HepG2 (cell line): Measurements from ENCODE around the gene FXN. TPM values are rescaled to one million over a fixed set of nuclear protein-coding genes. Genes with fewer than 3 reads are reported as not detected.
A peak's percentile ranks its signal among the peaks of the same experiment; 100 is the strongest.

Experiments
- CSRNP1 ChIP-seq: sonication (generic); formaldehyde crosslinking; IDR thresholded peaks from 2 replicates; pipeline ENCODE4 v1.8.1; 2023; ENCODE audit warnings: mild to moderate bottlenecking, missing genetic modification reagents
- DMTF1 ChIP-seq: sonication (generic); formaldehyde crosslinking; IDR thresholded peaks from 2 replicates; pipeline ENCODE4 v1.4.0; 2020; ENCODE audit warnings: mild to moderate bottlenecking, missing genetic modification reagents
- EED ChIP-seq: sonication (generic); formaldehyde crosslinking; IDR thresholded peaks from 2 replicates; pipeline ENCODE4 v1.5.0; 2020; ENCODE audit warnings: mild to moderate bottlenecking, missing genetic modification reagents
- ETV5 ChIP-seq: IDR thresholded peaks from 2 replicates; pipeline ENCODE4 v1.6.1; 2018; ENCODE audit warnings: missing biosample characterization, missing genetic modification reagents, inconsistent platforms, borderline replicate concordance
- LBX2 ChIP-seq: sonication (generic); formaldehyde crosslinking; IDR thresholded peaks from 2 replicates; pipeline ENCODE4 v1.5.0; 2020; ENCODE audit warnings: missing genetic modification reagents, mild to moderate bottlenecking, borderline replicate concordance
- SNAPC4 ChIP-seq: sonication (generic); formaldehyde crosslinking; IDR thresholded peaks from 2 replicates; pipeline ENCODE4 v1.4.0; 2020; ENCODE audit warnings: mild to moderate bottlenecking, missing genetic modification reagents
- STAT5B ChIP-seq: sonication (generic); formaldehyde crosslinking; IDR thresholded peaks from 2 replicates; pipeline ENCODE4 v1.4.0; 2020; ENCODE audit warnings: missing genetic modification reagents
- ZBTB39 ChIP-seq: sonication (generic); formaldehyde crosslinking; IDR thresholded peaks from 2 replicates; pipeline ENCODE4 v1.5.0; 2020; ENCODE audit warnings: missing genetic modification reagents
- ZSCAN21 ChIP-seq: sonication (generic); formaldehyde crosslinking; IDR thresholded peaks from 2 replicates; pipeline ENCODE4 v1.8.0; 2022; ENCODE audit warnings: mild to moderate bottlenecking, missing genetic modification reagents, moderate library complexity, borderline replicate concordance
- ZXDC ChIP-seq: sonication (generic); formaldehyde crosslinking; IDR thresholded peaks from 2 replicates; pipeline ENCODE4 v1.5.0; 2020; ENCODE audit warnings: mild to moderate bottlenecking, missing genetic modification reagents
- polyA plus RNA-seq, 8 experiments: library from polyadenylated mRNA; depleted of rRNA in 3 of 8; stranded (reverse) in 7 of 8; unstranded in 1 of 8; fragments of >200 nt; fragmentation: Illumina TruSeq in 4 of 8; extraction: Trizol in 4 of 8; gene quantifications; 2 replicates each; pipeline versions ENCODE4 v1.2.1 to v1.2.3, GENCODE V29; 2011 to 2016; ENCODE audit warnings: low read depth in 4 of 8, missing spikeins in 1 of 8, mixed read lengths in 1 of 8; ENCODE audit not compliant: insufficient read depth in 1 of 8
- total RNA-seq, 5 experiments: library from RNA; depleted of rRNA; stranded (reverse); fragments of >200 nt; fragmentation: Illumina TruSeq; extraction: Trizol; gene quantifications; 2 replicates each; pipeline ENCODE4 v1.2.3, GENCODE V29; 2016; ENCODE audit warnings: low read depth in 1 of 5

The FXN gene
- total and polyA plus RNA-seq, 2 of the 13 experiments (the other 11 are each of a cell fraction or from before 2014, with no cell fraction given), result 24.1 to 26.0 TPM

- TF ChIP-seq ZSCAN21 (0 out of 2 replicates have a peak, but pooled peaks have one; percentile 47), LBX2 (CRISPR knock-in tag) (no peak), ZXDC (CRISPR knock-in tag) (no peak), EED (CRISPR knock-in tag) (no peak), STAT5B (CRISPR knock-in tag) (no peak), CSRNP1 (CRISPR knock-in tag) (no peak), ZBTB39 (CRISPR knock-in tag) (no peak), DMTF1 (no peak), ETV5 (CRISPR knock-in tag) (no peak), SNAPC4 (CRISPR knock-in tag) (no peak)
These were observed 85.9 kb downstream of the FXN start (continued) for GRCh38 chr9:69121155-69122081.
